SU-DHL-6 (cell line): ENCODE results near the gene ZNF423.

ENCODE experiments used
- H2AFZ ChIP-seq: fragments of 200-600 bp; sonication (generic); 2 replicates; pipeline ENCODE4 v1.6.1; 2014; ENCODE audit warnings: low read depth, mild to moderate bottlenecking, moderate library complexity, mixed read lengths, antibody characterized with exemption, low read length; ENCODE audit not compliant: severe bottlenecking
- H3F3A ChIP-seq: fragments of 200-600 bp; shearing (Covaris generic); 2 replicates; pipeline ENCODE4 v1.6.0; 2016; ENCODE audit warnings: antibody characterized with exemption, mild to moderate bottlenecking; ENCODE audit not compliant: insufficient read depth
- H3K27ac ChIP-seq: fragments of 200-600 bp; sonication (generic); 2 replicates; pipeline ENCODE4 v1.5.1; 2016; ENCODE audit warnings: low read depth, mild to moderate bottlenecking, low read length, moderate library complexity, mixed read lengths
- H3K27me3 ChIP-seq: fragments of 200-600 bp; sonication (generic), shearing (Covaris generic); 2 replicates; pipeline ENCODE4 v1.6.0; 2014; ENCODE audit warnings: mild to moderate bottlenecking, low read length
- H3K36me3 ChIP-seq: fragments of 200-600 bp; sonication (generic); 2 replicates; pipeline ENCODE4 v1.6.1; 2014; ENCODE audit warnings: mild to moderate bottlenecking, low read length, mixed read lengths
- H3K4me2 ChIP-seq: fragments of 300-600, 200-600 bp; shearing (Covaris generic), sonication (generic); 2 replicates; pipeline ENCODE4 v1.6.0; 2014; ENCODE audit warnings: low read length, low read depth, mild to moderate bottlenecking; ENCODE audit not compliant: poor library complexity, severe bottlenecking
- H3K4me3 ChIP-seq: fragments of 200-600 bp; sonication (generic); 2 replicates; pipeline ENCODE4 v1.5.1; 2014; ENCODE audit warnings: antibody characterized with exemption, low read length, mild to moderate bottlenecking, mixed read lengths; ENCODE audit not compliant: insufficient read depth, poor library complexity, severe bottlenecking
- H3K79me2 ChIP-seq: fragments of 200-600 bp; sonication (generic); 2 replicates; pipeline ENCODE4 v1.6.1; 2014; ENCODE audit warnings: mild to moderate bottlenecking, low read length, moderate library complexity; ENCODE audit not compliant: insufficient read depth
- H3K9ac ChIP-seq: fragments of 200-600 bp; sonication (generic); 2 replicates; pipeline ENCODE4 v1.7.0; 2014; ENCODE audit warnings: mild to moderate bottlenecking, low read length
- H3K9me2 ChIP-seq: fragments of 200-600 bp; sonication (generic); replicated peaks from 2 replicates; pipeline ENCODE4 v1.6.1; 2014; ENCODE audit warnings: low read length; ENCODE audit not compliant: insufficient read depth
- H3K9me3 ChIP-seq: fragments of 200-600 bp; sonication (generic); 2 replicates; pipeline ENCODE4 v1.6.1; 2014; ENCODE audit warnings: low read length, mixed read lengths; ENCODE audit not compliant: insufficient read depth
- H4K20me1 ChIP-seq: fragments of 200-600 bp; sonication (generic); 2 replicates; pipeline ENCODE4 v1.6.1; 2014; ENCODE audit warnings: low read depth, mild to moderate bottlenecking, antibody characterized with exemption, low read length, moderate library complexity, mixed read lengths
- EZH2phosphoT487 ChIP-seq: fragments of 200-600 bp; sonication (generic), shearing (Covaris generic); conservative IDR thresholded peaks from 2 replicates; pipeline ENCODE4 v1.6.1; 2018; ENCODE audit warnings: mild to moderate bottlenecking, antibody characterized with exemption, low read length, moderate library complexity, mixed read lengths
- TF ChIP-seq, protein P1 (sequence below): fragments of 200-600 bp; sonication (generic); IDR thresholded peaks from one replicate; pipeline ENCODE4 v1.5.1; 2017; ENCODE audit warnings: antibody characterized with exemption, mild to moderate bottlenecking, low read length, moderate library complexity; ENCODE audit not compliant: insufficient read depth, poor library complexity, severe bottlenecking

Gene ZNF423

DNA sequence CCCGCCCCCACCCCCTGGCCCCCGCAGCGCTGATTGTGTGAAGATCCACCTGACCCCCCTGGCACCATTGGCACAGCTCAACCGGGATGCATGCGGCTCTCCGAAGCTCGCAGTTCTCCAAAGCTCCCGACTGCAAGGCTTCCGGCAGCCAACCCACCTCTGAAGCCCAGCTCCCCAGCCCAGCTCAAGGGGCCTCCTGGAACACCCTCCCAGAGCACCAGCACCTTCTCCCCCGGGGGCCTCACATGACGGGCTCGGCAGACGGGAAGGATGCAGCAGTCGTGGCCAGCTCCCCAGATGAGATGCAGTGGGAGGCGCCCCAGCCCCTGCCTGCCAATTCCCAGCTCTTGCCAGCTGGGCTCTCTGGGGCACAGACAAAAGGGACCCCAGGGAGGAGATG is 215.3 kb downstream of the ZNF423 start:
- no peaks in the 10 kb centered on the region for H3K79me2 ChIP-seq
- H3K4me3 ChIP-seq = no peak overlapping the region
- no peaks in the 10 kb centered on the region for H3K27me3 ChIP-seq
- H3K4me2 ChIP-seq = no peak overlapping the region
- H3F3A ChIP-seq = no peaks in the 10 kb centered on the region
- no peaks in the 10 kb centered on the region for H3K9me3 ChIP-seq
- TF ChIP-seq, protein P1, sequence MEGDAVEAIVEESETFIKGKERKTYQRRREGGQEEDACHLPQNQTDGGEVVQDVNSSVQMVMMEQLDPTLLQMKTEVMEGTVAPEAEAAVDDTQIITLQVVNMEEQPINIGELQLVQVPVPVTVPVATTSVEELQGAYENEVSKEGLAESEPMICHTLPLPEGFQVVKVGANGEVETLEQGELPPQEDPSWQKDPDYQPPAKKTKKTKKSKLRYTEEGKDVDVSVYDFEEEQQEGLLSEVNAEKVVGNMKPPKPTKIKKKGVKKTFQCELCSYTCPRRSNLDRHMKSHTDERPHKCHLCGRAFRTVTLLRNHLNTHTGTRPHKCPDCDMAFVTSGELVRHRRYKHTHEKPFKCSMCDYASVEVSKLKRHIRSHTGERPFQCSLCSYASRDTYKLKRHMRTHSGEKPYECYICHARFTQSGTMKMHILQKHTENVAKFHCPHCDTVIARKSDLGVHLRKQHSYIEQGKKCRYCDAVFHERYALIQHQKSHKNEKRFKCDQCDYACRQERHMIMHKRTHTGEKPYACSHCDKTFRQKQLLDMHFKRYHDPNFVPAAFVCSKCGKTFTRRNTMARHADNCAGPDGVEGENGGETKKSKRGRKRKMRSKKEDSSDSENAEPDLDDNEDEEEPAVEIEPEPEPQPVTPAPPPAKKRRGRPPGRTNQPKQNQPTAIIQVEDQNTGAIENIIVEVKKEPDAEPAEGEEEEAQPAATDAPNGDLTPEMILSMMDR = no peak
- no peak for TF ChIP-seq EZH2phosphoT487
- no peak overlapping the region for H3K9ac ChIP-seq
- H2AFZ ChIP-seq = no peak overlapping the region
- no peak overlapping the region for H3K27ac ChIP-seq
- no peaks in the 10 kb centered on the region for H4K20me1 ChIP-seq
- H3K9me2 ChIP-seq = no peaks in the 10 kb centered on the region
- H3K36me3 ChIP-seq = no peaks in the 10 kb centered on the region

DNA sequence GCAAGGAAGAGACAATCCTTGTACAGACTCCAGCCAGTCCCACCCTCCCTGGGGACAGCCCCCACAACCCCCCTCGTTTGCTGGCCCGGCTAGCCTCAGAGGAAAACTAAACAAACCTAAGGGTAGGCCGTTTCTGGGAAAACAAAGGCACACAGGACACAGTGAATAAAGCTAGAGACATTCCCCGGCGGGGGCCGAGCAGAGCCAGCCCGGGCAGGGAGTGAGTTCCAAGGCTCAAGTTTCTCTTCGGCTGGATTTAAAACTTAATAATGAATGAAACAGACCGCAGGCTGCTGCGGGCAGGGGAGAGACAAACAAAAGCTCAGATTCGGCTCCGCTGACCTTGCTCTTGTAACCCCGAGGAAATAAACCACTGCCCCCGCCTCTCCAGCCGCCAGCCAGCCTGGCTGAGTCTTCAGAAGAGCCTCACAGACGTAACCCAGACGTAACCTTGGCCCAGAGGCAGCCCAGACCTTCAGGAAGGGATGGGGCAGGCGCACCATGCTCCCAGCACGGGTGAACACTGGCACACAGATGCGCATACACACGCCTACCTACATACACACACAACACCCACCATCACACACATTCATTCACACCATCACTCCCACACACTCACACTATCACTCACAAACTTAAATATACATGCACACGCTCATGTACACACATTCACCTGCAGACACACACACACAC is 216.0 kb downstream of the ZNF423 start:
- Histone ChIP-seq H3K27me3 (no peaks in the 10 kb centered on the region), H3F3A (no peaks in the 10 kb centered on the region), H3K9me3 (no peaks in the 10 kb centered on the region), H4K20me1 (no peaks in the 10 kb centered on the region), H3K4me2 (no peak overlapping the region), H3K9ac (no peak overlapping the region), H3K9me2 (no peaks in the 10 kb centered on the region), H3K36me3 (no peaks in the 10 kb centered on the region), H3K27ac (no peak overlapping the region), H3K79me2 (no peaks in the 10 kb centered on the region), H3K4me3 (no peak overlapping the region), H2AFZ (no peak overlapping the region)
- TF ChIP-seq, protein P1 = no peak
- no peak for TF ChIP-seq EZH2phosphoT487

DNA sequence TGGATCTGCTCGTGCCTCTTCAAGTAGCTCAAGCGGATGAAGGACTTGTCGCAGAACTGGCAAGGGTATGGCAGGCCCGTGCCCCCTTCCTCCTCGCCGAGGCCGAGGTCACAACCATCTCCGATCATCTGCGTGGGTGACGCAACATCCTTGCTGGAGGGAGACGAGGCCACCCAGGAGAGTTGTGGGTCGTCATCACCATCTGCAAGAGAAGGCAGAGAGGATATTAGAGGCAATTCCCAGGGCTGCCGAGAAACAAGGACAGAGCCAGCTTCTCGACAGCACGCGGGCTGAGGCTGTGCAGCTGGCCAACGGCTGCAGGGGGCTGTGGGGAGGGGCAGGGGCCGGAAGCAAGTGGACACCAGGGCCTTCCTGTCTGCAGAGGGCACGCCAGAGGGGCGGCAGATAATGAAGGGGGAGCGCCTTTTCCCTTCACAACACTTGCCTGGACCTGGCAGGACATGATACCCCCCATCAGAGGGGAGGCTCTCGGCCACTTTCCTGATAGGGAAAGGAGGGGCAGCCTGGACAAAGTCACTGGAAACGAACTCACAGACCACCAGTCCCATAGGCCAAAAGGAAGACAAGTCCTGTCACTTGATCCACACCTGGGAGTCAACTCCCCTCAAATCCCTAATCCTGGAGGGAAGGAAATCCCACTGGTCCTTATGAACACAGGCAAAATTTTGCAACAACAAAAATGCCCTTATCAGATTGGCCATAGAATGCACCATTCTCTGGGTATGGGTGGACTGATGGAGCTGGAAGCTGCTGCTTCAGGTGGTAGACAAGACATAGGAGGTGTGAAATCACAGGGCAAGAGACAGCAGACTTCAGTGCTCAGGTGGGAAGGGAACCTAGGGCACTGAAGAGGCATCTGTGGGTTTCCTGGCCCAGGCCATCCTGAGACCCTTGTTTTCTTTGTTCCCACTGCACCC is 217.0 kb downstream of the ZNF423 start:
- H3K9ac ChIP-seq = no peak overlapping the region

More for the DNA sequence above, 217.0 kb downstream of the ZNF423 start:
- TF ChIP-seq, protein P1 = no peak
- TF ChIP-seq EZH2phosphoT487 = no peak
- Histone ChIP-seq H3K36me3 (no peaks in the 10 kb centered on the region), H3K27ac (no peak overlapping the region), H3K9me3 (no peaks in the 10 kb centered on the region), H3F3A (no peaks in the 10 kb centered on the region), H3K9me2 (no peaks in the 10 kb centered on the region), H2AFZ (no peak overlapping the region), H3K4me2 (no peak overlapping the region), H3K4me3 (no peak overlapping the region), H4K20me1 (no peaks in the 10 kb centered on the region), H3K27me3 (no peaks in the 10 kb centered on the region), H3K79me2 (no peaks in the 10 kb centered on the region)
